MM.1S (cell line): ENCODE data around the gene CRNN.

Experiments used
- DNase-seq: peaks from one replicate; pipeline ENCODE4 v3.0.0-alpha.2; 2015
- H2AFZ ChIP-seq: fragments of 300-600 bp; sonication (generic); 2 replicates; pipeline ENCODE4 v1.6.0; 2016; ENCODE audit warnings: antibody characterized with exemption, low read length
- H3F3A ChIP-seq: fragments of 300-600 bp; sonication (generic); 2 replicates; pipeline ENCODE4 v1.6.1; 2016; ENCODE audit warnings: mild to moderate bottlenecking, antibody characterized with exemption, low read length, moderate library complexity, mixed read lengths; ENCODE audit not compliant: insufficient read depth
- H3K27ac ChIP-seq: fragments of 300-600 bp; sonication (generic); 2 replicates; pipeline ENCODE4 v1.5.1; 2016; ENCODE audit warnings: mild to moderate bottlenecking, low read length
- H3K27me3 ChIP-seq: fragments of 300-600 bp; sonication (generic); replicated peaks from 2 replicates; pipeline ENCODE4 v1.6.0; 2016; ENCODE audit warnings: low read length; ENCODE audit not compliant: insufficient read depth
- H3K36me3 ChIP-seq: fragments of 300-600 bp; sonication (generic); replicated peaks from 2 replicates; pipeline ENCODE4 v1.6.1; 2016; ENCODE audit warnings: mild to moderate bottlenecking, low read length, mixed read lengths; ENCODE audit not compliant: insufficient read depth
- H3K4me1 ChIP-seq: fragments of 300-600 bp; sonication (generic); 2 replicates; pipeline ENCODE4 v1.6.1; 2016; ENCODE audit warnings: low read length, mixed read lengths
- H3K4me2 ChIP-seq: fragments of 300-600 bp; sonication (generic); 2 replicates; pipeline ENCODE4 v1.6.0; 2016; ENCODE audit warnings: low read depth, low read length
- H3K4me3 ChIP-seq: fragments of 300-600 bp; sonication (generic); 2 replicates; pipeline ENCODE4 v1.5.1; 2016; ENCODE audit warnings: low read length, mixed read lengths
- H3K79me2 ChIP-seq: fragments of 300-600 bp; sonication (generic); 2 replicates; pipeline ENCODE4 v1.6.1; 2016; ENCODE audit warnings: mixed run types, low read length, mixed read lengths
- H3K9ac ChIP-seq: fragments of 300-600 bp; sonication (generic); 2 replicates; pipeline ENCODE4 v1.6.1; 2016; ENCODE audit warnings: low read length, mixed read lengths
- H3K9me2 ChIP-seq: fragments of 300-600 bp; sonication (generic); replicated peaks from 2 replicates; pipeline ENCODE4 v1.6.1; 2016; ENCODE audit warnings: mild to moderate bottlenecking, low read length, mixed read lengths; ENCODE audit not compliant: insufficient read depth
- H3K9me3 ChIP-seq: fragments of 300-600 bp; sonication (generic); replicated peaks from 2 replicates; pipeline ENCODE4 v1.6.1; 2016; ENCODE audit warnings: mild to moderate bottlenecking, low read length, mixed read lengths; ENCODE audit not compliant: insufficient read depth
- H4K20me1 ChIP-seq: fragments of 300-600 bp; sonication (generic); 2 replicates; pipeline ENCODE4 v1.6.1; 2016; ENCODE audit warnings: mild to moderate bottlenecking, low read length, moderate library complexity, mixed read lengths; ENCODE audit not compliant: insufficient read depth
- EZH2 ChIP-seq: fragments of 300-600 bp; sonication (generic); optimal IDR thresholded peaks from 2 replicates; pipeline ENCODE3; 2017; ENCODE audit warnings: low read depth, mild to moderate bottlenecking, antibody characterized with exemption, low read length, mixed read lengths
- EZH2phosphoT487 ChIP-seq: fragments of 300-600 bp; sonication (generic); IDR thresholded peaks from 2 replicates; pipeline ENCODE4 v1.6.1; 2018; ENCODE audit warnings: antibody characterized with exemption, low read length
- TF ChIP-seq, protein P1 (sequence below): fragments of 300-600 bp; sonication (generic); IDR thresholded peaks from 2 replicates; pipeline ENCODE4 v1.5.1; 2016; ENCODE audit warnings: antibody characterized with exemption, low read length, mixed read lengths

Gene CRNN

DNA sequence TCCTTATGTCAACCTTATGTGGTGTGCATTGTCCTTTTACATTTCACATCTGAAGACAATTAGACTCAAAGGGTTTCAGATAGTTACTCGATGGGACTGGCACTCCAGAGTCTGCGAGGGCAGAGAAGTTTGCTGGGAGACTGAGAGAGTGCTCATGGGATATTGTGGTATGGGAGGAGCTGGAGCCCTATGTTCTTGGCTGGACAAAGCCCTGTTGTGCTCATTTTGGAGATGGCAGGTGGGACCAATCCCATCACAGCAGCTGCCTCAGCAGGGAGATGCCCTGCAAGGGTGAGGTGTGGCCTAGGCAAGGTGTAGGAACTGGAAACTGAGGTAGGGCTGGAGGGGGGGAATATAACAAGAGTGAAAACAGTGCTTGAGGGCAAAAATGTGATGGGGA lies 43.5 kb upstream of the CRNN start:
- Histone ChIP-seq H3K79me2 (no peaks in the 10 kb centered on the region), H3K4me2 (no peak overlapping the region), H3K4me3 (no peak overlapping the region), H2AFZ (no peak overlapping the region), H4K20me1 (no peaks in the 10 kb centered on the region), H3K27ac (no peak overlapping the region), H3K9ac (no peak overlapping the region), H3K4me1 (peaks cover 20% of the 10 kb centered on the region), H3K36me3 (no peaks in the 10 kb centered on the region), H3K27me3 (peaks cover 38% of the 10 kb centered on the region), H3K9me3 (no peaks in the 10 kb centered on the region), H3F3A (peaks cover 19% of the 10 kb centered on the region), H3K9me2 (no peaks in the 10 kb centered on the region)
- TF ChIP-seq EZH2 (no peak), EZH2phosphoT487 (no peak)
- TF ChIP-seq, protein P1, sequence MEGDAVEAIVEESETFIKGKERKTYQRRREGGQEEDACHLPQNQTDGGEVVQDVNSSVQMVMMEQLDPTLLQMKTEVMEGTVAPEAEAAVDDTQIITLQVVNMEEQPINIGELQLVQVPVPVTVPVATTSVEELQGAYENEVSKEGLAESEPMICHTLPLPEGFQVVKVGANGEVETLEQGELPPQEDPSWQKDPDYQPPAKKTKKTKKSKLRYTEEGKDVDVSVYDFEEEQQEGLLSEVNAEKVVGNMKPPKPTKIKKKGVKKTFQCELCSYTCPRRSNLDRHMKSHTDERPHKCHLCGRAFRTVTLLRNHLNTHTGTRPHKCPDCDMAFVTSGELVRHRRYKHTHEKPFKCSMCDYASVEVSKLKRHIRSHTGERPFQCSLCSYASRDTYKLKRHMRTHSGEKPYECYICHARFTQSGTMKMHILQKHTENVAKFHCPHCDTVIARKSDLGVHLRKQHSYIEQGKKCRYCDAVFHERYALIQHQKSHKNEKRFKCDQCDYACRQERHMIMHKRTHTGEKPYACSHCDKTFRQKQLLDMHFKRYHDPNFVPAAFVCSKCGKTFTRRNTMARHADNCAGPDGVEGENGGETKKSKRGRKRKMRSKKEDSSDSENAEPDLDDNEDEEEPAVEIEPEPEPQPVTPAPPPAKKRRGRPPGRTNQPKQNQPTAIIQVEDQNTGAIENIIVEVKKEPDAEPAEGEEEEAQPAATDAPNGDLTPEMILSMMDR, result no peak
- DNase-seq, result no peak

DNA sequence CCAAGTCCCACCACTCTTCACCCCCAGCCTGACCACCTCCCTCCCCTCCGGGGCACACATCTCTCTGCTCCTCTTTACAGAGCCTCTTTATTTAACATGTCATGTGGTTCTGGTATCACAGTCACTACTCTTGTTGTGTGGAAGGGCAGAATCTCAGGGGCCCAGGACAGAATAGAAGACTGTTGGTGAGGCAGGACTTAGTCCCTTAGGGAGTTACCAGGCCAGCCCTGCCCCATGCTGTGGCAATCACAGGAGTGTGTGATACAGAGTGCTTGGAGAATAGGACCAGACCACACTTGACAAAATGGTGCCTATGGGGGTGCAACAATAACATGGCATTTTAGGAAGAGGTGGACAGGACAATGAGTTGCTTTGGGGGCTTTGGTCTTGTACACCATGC lies 43.0 kb upstream of the CRNN start:
- Histone ChIP-seq H3K36me3 (no peaks in the 10 kb centered on the region), H3F3A (peaks cover 19% of the 10 kb centered on the region)

DNA sequence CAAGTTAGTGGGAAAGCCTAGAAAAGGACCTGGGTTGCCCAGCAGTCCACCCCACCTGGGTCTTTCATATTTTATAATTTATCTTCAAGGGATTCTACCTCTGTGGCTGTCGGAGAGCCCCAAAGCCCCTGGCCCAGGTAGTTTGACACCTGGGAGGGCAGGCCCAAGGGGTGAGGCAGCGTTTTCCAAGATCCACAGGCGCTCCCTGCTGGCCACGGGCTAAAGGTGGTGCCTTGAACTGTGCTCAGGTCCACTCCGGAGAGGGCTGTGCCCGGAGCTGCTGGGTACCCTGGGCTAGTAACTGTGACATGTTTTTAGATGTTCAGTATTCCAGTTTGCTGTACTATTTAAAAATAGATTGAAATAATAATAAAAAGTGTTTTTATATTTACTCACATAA lies 37.2 kb upstream of the CRNN start:
- no peak overlapping the region for H3K4me2 ChIP-seq
- no peak for TF ChIP-seq EZH2phosphoT487
- TF ChIP-seq, protein P1, result no peak; the same call in 1 of the 2 replicates
- no peak for TF ChIP-seq EZH2
- H3K4me1 ChIP-seq, result peaks cover 35% of the 10 kb centered on the region
- DNase-seq, result no peak
- no peaks in the 10 kb centered on the region for H3K36me3 ChIP-seq
- H3K4me3 ChIP-seq, result no peak overlapping the region
- H3K79me2 ChIP-seq, result no peaks in the 10 kb centered on the region
- no peaks in the 10 kb centered on the region for H3K9me3 ChIP-seq
- no peaks in the 10 kb centered on the region for H3K9me2 ChIP-seq
- H3K27ac ChIP-seq, result no peak overlapping the region
- H2AFZ ChIP-seq, result no peak overlapping the region
- no peaks in the 10 kb centered on the region for H4K20me1 ChIP-seq
- H3K27me3 ChIP-seq, result peaks cover 12% of the 10 kb centered on the region; the same call in 1 of the 2 replicates
- no peak overlapping the region for H3K9ac ChIP-seq
- peaks cover 16% of the 10 kb centered on the region for H3F3A ChIP-seq

More for the DNA sequence above, 43.0 kb upstream of the CRNN start:
- Histone ChIP-seq H3K4me3 (no peak overlapping the region), H3K27me3 (peaks cover 38% of the 10 kb centered on the region), H3K9me3 (no peaks in the 10 kb centered on the region), H4K20me1 (no peaks in the 10 kb centered on the region), H3K9me2 (no peaks in the 10 kb centered on the region), H3K4me2 (no peak overlapping the region), H3K9ac (no peak overlapping the region), H3K79me2 (no peaks in the 10 kb centered on the region), H3K27ac (no peak overlapping the region), H2AFZ (no peak overlapping the region), H3K4me1 (peaks cover 20% of the 10 kb centered on the region)
- DNase-seq, result no peak
- TF ChIP-seq EZH2 (no peak), EZH2phosphoT487 (no peak)
- TF ChIP-seq, protein P1, result no peak
